ENCODE data around the gene ABCF1. TPM values are rescaled to one million over a fixed set of nuclear protein-coding genes. Genes with fewer than 3 reads are reported as not detected.

Gene ABCF1
- total RNA-seq, 1 experiment from 2014 or later = 53.3 TPM

DNA sequence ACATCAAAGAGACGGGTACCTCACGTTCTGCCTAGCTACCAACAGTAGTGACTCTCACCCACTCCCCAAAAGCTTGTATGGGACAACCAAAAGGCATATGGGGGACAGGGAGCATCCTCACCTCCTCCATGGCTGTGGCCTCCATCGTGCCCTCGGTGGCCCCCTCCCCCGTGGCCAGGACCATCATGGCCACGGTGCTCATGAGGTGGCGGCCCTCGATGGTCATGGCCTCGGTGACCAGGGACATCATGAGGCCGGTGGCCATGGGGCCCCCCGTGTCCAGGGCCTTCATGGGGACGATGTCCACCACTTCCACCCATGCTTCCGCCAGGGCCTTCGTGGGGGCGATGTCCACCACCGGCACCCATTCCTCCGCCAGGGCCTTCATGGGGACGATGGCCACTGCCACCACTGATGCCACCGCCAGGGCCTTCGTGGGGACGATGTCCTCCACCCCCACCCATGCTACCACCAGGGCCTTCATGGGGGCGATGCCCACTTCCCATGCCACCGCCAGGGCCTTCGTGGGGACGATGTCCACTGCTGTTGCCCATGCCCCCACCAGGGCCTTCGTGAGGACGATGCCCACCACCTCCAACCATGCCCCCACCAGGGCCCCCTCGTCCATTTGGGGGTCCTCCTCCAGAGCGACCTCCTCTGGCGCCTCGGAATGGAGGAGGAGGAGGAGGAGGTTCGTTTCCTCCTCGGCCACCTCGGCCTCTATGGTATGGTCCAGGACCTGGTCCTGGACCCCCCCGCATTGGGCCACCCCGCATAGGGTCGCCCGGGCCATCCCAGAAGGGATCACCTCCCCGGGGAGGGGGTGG lies 30.8 kb downstream of the ABCF1 start:
- H3K4me3 ChIP-seq (replicated peaks in 1 of 2; ENCODE audit: low read depth in 1 of 2, low read length in 2 of 2) = no peak overlapping the region
- no TSS peak for BruUV-seq (replicated peaks)
- no peaks in the 10 kb centered on the region for H3K27me3 ChIP-seq (ENCODE audit: insufficient read depth, low read length)
- ChIA-PET POLR2A (no interaction called here), RAD21 (ENCODE audit: low non-redundant PET in 1 of 2, low total read pairs in 2 of 2, uncharacterized antibody in 2 of 2, unreplicated experiment in 2 of 2) (no interaction called here), CTCF (no interaction called here)
- no peaks in the 10 kb centered on the region for H3K9me3 ChIP-seq (ENCODE audit: control insufficient read depth in 1 of 2, insufficient read depth in 1 of 2, low read depth in 1 of 2, low read length in 2 of 2)
- H3K4me1 ChIP-seq (ENCODE audit: control insufficient read depth in 1 of 2, insufficient read depth in 2 of 2, low read length in 2 of 2) = peaks cover 0 to 10% of the 10 kb centered on the region in 2 experiments; a peak in 1 of 4 replicates
- no peak for DNase-seq (ENCODE audit: low read depth, low spot score)
- no peak overlapping the region for H2AFZ ChIP-seq (ENCODE audit: low read depth, low read length, poor library complexity, severe bottlenecking)
- H4K20me1 ChIP-seq (ENCODE audit: insufficient read depth) = 0 out of 2 replicates have a peak, but pooled peaks cover 4% of the 10 kb centered on the region
- H3K9me2 ChIP-seq (ENCODE audit: insufficient read depth) = no peaks in the 10 kb centered on the region
- H3K4me2 ChIP-seq (ENCODE audit: low read length) = no peak overlapping the region
- TF ChIP-seq, protein P1, sequence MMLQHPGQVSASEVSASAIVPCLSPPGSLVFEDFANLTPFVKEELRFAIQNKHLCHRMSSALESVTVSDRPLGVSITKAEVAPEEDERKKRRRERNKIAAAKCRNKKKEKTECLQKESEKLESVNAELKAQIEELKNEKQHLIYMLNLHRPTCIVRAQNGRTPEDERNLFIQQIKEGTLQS (IDR thresholded peaks at IDR 0.05) = no peak
- TF ChIP-seq, protein P2, sequence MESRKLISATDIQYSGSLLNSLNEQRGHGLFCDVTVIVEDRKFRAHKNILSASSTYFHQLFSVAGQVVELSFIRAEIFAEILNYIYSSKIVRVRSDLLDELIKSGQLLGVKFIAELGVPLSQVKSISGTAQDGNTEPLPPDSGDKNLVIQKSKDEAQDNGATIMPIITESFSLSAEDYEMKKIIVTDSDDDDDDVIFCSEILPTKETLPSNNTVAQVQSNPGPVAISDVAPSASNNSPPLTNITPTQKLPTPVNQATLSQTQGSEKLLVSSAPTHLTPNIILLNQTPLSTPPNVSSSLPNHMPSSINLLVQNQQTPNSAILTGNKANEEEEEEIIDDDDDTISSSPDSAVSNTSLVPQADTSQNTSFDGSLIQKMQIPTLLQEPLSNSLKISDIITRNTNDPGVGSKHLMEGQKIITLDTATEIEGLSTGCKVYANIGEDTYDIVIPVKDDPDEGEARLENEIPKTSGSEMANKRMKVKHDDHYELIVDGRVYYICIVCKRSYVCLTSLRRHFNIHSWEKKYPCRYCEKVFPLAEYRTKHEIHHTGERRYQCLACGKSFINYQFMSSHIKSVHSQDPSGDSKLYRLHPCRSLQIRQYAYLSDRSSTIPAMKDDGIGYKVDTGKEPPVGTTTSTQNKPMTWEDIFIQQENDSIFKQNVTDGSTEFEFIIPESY (IDR thresholded peaks at IDR 0.05; ENCODE audit: extremely low read depth, insufficient replicate concordance, low read length) = no peak
- TF ChIP-seq FOSL1 (IDR thresholded peaks at IDR 0.05; ENCODE audit: low read depth) = no peak
- TF ChIP-seq, protein P3, sequence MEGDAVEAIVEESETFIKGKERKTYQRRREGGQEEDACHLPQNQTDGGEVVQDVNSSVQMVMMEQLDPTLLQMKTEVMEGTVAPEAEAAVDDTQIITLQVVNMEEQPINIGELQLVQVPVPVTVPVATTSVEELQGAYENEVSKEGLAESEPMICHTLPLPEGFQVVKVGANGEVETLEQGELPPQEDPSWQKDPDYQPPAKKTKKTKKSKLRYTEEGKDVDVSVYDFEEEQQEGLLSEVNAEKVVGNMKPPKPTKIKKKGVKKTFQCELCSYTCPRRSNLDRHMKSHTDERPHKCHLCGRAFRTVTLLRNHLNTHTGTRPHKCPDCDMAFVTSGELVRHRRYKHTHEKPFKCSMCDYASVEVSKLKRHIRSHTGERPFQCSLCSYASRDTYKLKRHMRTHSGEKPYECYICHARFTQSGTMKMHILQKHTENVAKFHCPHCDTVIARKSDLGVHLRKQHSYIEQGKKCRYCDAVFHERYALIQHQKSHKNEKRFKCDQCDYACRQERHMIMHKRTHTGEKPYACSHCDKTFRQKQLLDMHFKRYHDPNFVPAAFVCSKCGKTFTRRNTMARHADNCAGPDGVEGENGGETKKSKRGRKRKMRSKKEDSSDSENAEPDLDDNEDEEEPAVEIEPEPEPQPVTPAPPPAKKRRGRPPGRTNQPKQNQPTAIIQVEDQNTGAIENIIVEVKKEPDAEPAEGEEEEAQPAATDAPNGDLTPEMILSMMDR (IDR thresholded peaks at IDR 0.05 in 2 of 3, conservative IDR thresholded peaks at IDR 0.05 in 1 of 3; ENCODE audit: borderline replicate concordance in 1 of 3, insufficient read depth in 1 of 3, low read depth in 2 of 3, low read length in 2 of 3) = no peak
- TF ChIP-seq POLR2A (IDR thresholded peaks at IDR 0.05; ENCODE audit: borderline replicate concordance, extremely low read depth, insufficient read depth, insufficient read length) = no peak
- no peak; the same call in none of the 2 replicates for TF ChIP-seq POLR2AphosphoS5 (IDR thresholded peaks at IDR 0.05; ENCODE audit: low read depth, low read length)
- TF ChIP-seq YY1 (IDR thresholded peaks at IDR 0.05; ENCODE audit: extremely low read depth, insufficient replicate concordance, low read depth, low read length) = no peak
- TF ChIP-seq ZNF274 (IDR thresholded peaks at IDR 0.05; ENCODE audit: low read depth, low read length) = no peak
- no peak for TF ChIP-seq SP1 (IDR thresholded peaks at IDR 0.05; ENCODE audit: low read depth)
- TF ChIP-seq TCF7L2 (IDR thresholded peaks at IDR 0.05; ENCODE audit: borderline replicate concordance, extremely low read depth, insufficient read depth, insufficient read length) = no peak
- intact Hi-C loops (cut with micrococcal nuclease) = no loop called here
- H3K36me3 ChIP-seq (ENCODE audit: control insufficient read depth in 1 of 2, insufficient read depth in 2 of 2, low read length in 2 of 2) = peaks cover 46 to 61% of the 10 kb centered on the region in 2 experiments
- no peak overlapping the region for H3K27ac ChIP-seq (ENCODE audit: low read depth, low read length)
- H3K79me2 ChIP-seq (ENCODE audit: insufficient read depth, low read length) = peaks cover 13% of the 10 kb centered on the region; the same call in 1 of the 2 replicates
- H3K9ac ChIP-seq (ENCODE audit: low read length) = no peak overlapping the region
- no peak for ATAC-seq

Data from HCT116 (cell line).